Endodermal cell (in vitro differentiated cells): ENCODE measurements around the gene RAB31. TPM values are rescaled to one million over a fixed set of nuclear protein-coding genes. Genes with fewer than 3 reads are reported as not detected.

Experiments used
- DNase-seq: peaks from one replicate; pipeline ENCODE4 v3.0.0-alpha.2; 2017
- H3K27ac ChIP-seq: 2 replicates; pipeline ENCODE4 v1.5.1; 2013; ENCODE audit warnings: mild to moderate bottlenecking, low read depth, low read length, moderate library complexity
- H3K27me3 ChIP-seq: 2 replicates; pipeline ENCODE4 v1.6.1; 2013; ENCODE audit warnings: mild to moderate bottlenecking, low read length, moderate library complexity; ENCODE audit not compliant: insufficient read depth, control insufficient read depth, poor library complexity, severe bottlenecking
- H3K36me3 ChIP-seq: 2 replicates; pipeline ENCODE4 v1.7.0; 2013; ENCODE audit warnings: mild to moderate bottlenecking, low read length, moderate library complexity; ENCODE audit not compliant: control insufficient read depth, insufficient read depth
- H3K4me1 ChIP-seq: one replicate; pipeline ENCODE4 v1.7.0; 2013; ENCODE audit warnings: low read length; ENCODE audit not compliant: control insufficient read depth, insufficient read depth
- H3K4me3 ChIP-seq: 2 replicates; pipeline ENCODE4 v1.5.1; 2013; ENCODE audit warnings: mild to moderate bottlenecking, low read length, moderate library complexity
- H3K9ac ChIP-seq: 2 replicates; pipeline ENCODE4 v1.6.1; 2013; ENCODE audit warnings: mild to moderate bottlenecking, low read length, moderate library complexity; ENCODE audit not compliant: poor library complexity, severe bottlenecking; ENCODE audit errors: extremely low read depth
- H3K9me3 ChIP-seq: 2 replicates; pipeline ENCODE4 v1.6.1; 2013; ENCODE audit warnings: mild to moderate bottlenecking, low read length, moderate library complexity; ENCODE audit not compliant: control insufficient read depth
- H3K27ac Mint-ChIP-seq: 2 replicates; pipeline ENCODE4 v1.8.0; 2020; ENCODE audit warnings: mixed read lengths
- H3K27me3 Mint-ChIP-seq: 2 replicates; pipeline ENCODE4 v1.8.0; 2021; ENCODE audit warnings: mild to moderate bottlenecking, mixed read lengths; ENCODE audit not compliant: insufficient read depth
- H3K36me3 Mint-ChIP-seq: 2 replicates; pipeline ENCODE4 v1.8.0; 2020; ENCODE audit warnings: low read depth, mixed read lengths
- H3K4me1 Mint-ChIP-seq: 2 replicates; pipeline ENCODE4 v1.8.0; 2020; ENCODE audit warnings: mixed read lengths
- H3K4me3 Mint-ChIP-seq: 2 replicates; pipeline ENCODE4 v1.8.0; 2020; ENCODE audit warnings: mild to moderate bottlenecking, moderate library complexity, mixed read lengths
- H3K9me3 Mint-ChIP-seq: 2 replicates; pipeline ENCODE4 v1.8.0; 2020; ENCODE audit warnings: mild to moderate bottlenecking, mixed read lengths
- WGBS, 2 experiments: methylation state at CpG; one replicate each; pipeline versions ENCODE4 v1.1.5 to v1.1.7; 2013; ENCODE audit warnings: missing lambda C conversion rate in 2 of 2, mixed read lengths in 1 of 2; ENCODE audit not compliant: insufficient coverage in 1 of 2, insufficient read length in 1 of 2; 5-methylcytosine and 5-hydroxymethylcytosine counted together
- total RNA-seq, 2 donors: library from RNA; stranded (reverse); fragmentation: NEBNext Ultra II Directional in 1 of 2; extraction: Animal tissue kit (Norgen Biotek cat#: 25700) in 1 of 2; gene quantifications; 2 replicates in 1 of 2; 3 replicates in 1 of 2; pipeline ENCODE4 v1.2.1, GENCODE V29; 2021
- TF ChIP-seq, protein P1 (sequence below): fragments of 200-600 bp; sonication (generic); conservative IDR thresholded peaks from 2 replicates; pipeline ENCODE4 v1.5.0; 2021; ENCODE audit warnings: antibody characterized with exemption, mild to moderate bottlenecking

The RAB31 gene
- total RNA-seq, 2 donors from 2014 or later = 11.7 to 20.3 TPM

DNA sequence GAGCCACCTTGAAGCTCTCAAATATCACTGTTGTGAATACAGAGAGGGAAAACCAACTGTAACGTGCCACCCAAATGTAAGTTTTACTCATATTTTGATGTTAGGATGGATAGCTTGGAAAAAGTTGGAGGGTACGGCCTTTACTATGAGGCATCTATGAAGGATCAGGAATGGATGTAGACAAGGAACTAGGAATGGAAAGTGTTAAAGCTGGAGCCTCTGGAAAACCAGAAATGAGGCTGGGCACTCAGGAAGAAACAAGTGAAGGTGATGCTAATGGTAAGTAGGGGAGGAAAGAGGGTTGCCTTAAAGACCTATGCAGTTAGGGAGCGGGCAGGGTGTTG, 177.9 kb downstream of the RAB31 start:
- Mint-ChIP-seq H3K36me3 (no peaks in the 10 kb centered on the region), H3K4me3 (no peak overlapping the region), H3K4me1 (peaks cover 3% of the 10 kb centered on the region), H3K27ac (no peak overlapping the region), H3K27me3 (peaks cover 70% of the 10 kb centered on the region), H3K9me3 (no peaks in the 10 kb centered on the region)
- Histone ChIP-seq H3K9me3 (no peaks in the 10 kb centered on the region), H3K36me3 (no peaks in the 10 kb centered on the region), H3K27me3 (peaks cover 26% of the 10 kb centered on the region), H3K4me1 (no peaks in the 10 kb centered on the region), H3K4me3 (no peak overlapping the region), H3K27ac (no peak overlapping the region), H3K9ac (no peak overlapping the region)
- WGBS, 2 experiments = 93 to 96% methylated on average over 3 of the region's 3 CpGs
- no peak for DNase-seq
- TF ChIP-seq, protein P1, sequence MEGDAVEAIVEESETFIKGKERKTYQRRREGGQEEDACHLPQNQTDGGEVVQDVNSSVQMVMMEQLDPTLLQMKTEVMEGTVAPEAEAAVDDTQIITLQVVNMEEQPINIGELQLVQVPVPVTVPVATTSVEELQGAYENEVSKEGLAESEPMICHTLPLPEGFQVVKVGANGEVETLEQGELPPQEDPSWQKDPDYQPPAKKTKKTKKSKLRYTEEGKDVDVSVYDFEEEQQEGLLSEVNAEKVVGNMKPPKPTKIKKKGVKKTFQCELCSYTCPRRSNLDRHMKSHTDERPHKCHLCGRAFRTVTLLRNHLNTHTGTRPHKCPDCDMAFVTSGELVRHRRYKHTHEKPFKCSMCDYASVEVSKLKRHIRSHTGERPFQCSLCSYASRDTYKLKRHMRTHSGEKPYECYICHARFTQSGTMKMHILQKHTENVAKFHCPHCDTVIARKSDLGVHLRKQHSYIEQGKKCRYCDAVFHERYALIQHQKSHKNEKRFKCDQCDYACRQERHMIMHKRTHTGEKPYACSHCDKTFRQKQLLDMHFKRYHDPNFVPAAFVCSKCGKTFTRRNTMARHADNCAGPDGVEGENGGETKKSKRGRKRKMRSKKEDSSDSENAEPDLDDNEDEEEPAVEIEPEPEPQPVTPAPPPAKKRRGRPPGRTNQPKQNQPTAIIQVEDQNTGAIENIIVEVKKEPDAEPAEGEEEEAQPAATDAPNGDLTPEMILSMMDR = no peak

DNA sequence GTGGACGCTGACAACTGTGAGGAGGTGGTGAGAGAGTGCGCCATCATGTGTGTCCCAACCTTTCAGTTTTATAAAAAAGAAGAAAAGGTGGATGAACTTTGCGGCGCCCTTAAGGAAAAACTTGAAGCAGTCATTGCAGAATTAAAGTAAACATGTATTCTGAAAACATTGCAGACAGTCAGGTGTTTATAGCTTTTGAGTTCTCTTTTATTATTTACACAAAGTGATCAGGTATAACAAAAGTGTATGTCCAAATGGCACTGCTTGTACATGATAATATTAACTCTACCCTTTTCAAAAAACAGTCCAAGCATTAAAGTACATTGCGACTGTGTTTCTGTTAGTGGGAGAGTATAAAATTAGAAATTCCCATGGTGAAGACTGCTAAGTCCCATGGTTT, 179.9 kb downstream of the RAB31 start:
- TF ChIP-seq, protein P1 = no peak
- H3K27me3 ChIP-seq = peaks cover 21% of the 10 kb centered on the region
- Mint-ChIP-seq H3K27me3 (peaks cover 64% of the 10 kb centered on the region), H3K9me3 (no peaks in the 10 kb centered on the region), H3K36me3 (no peaks in the 10 kb centered on the region), H3K4me1 (peaks cover 3% of the 10 kb centered on the region), H3K27ac (no peak overlapping the region), H3K4me3 (no peak overlapping the region)
- no peaks in the 10 kb centered on the region for H3K9me3 ChIP-seq
- 89 to 95% methylated on average over 3 to 5 of the region's 5 CpGs for WGBS, 2 experiments
- no peak overlapping the region for H3K27ac ChIP-seq
- DNase-seq = no peak
- H3K9ac ChIP-seq = no peak overlapping the region
- no peak overlapping the region for H3K4me3 ChIP-seq
- H3K4me1 ChIP-seq = no peaks in the 10 kb centered on the region
- H3K36me3 ChIP-seq = no peaks in the 10 kb centered on the region

DNA sequence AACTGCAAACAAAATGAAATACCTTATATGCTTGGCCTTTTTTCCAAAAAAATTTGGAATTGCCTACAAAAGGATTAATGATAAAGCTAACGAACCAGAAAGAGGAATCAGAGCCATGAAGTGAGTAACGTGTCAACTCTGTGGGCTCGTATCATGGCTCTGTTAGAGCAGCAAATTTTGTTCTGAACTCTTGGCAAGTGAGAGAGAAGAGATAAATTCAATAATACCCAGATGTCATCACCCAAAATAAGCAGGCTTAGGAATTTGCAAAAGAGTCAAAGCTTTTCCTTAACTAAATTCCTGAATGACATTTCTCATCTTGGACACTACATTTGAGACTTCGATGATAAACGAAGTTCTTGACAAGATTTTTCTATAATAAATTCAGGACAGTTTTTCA, 182.1 kb downstream of the RAB31 start:
- H3K4me3 Mint-ChIP-seq = no peak overlapping the region

More for the DNA sequence above, 182.1 kb downstream of the RAB31 start:
- Mint-ChIP-seq H3K9me3 (no peaks in the 10 kb centered on the region), H3K4me1 (peaks cover 3% of the 10 kb centered on the region), H3K27me3 (peaks cover 46% of the 10 kb centered on the region), H3K27ac (no peak overlapping the region), H3K36me3 (no peaks in the 10 kb centered on the region)
- H3K4me3 ChIP-seq = no peak overlapping the region
- H3K4me1 ChIP-seq = no peaks in the 10 kb centered on the region
- peaks cover 3% of the 10 kb centered on the region for H3K27me3 ChIP-seq
- H3K9me3 ChIP-seq = no peaks in the 10 kb centered on the region
- H3K9ac ChIP-seq = no peak overlapping the region
- TF ChIP-seq, protein P1 = no peak
- no peaks in the 10 kb centered on the region for H3K36me3 ChIP-seq
- no peak for DNase-seq
- 96 to 100% methylated on average over 2 to 5 of the region's 5 CpGs for WGBS, 2 experiments
- H3K27ac ChIP-seq = no peak overlapping the region
